ENCODE results near the gene NR2F1-AS1.

NR2F1-AS1 gene

DNA sequence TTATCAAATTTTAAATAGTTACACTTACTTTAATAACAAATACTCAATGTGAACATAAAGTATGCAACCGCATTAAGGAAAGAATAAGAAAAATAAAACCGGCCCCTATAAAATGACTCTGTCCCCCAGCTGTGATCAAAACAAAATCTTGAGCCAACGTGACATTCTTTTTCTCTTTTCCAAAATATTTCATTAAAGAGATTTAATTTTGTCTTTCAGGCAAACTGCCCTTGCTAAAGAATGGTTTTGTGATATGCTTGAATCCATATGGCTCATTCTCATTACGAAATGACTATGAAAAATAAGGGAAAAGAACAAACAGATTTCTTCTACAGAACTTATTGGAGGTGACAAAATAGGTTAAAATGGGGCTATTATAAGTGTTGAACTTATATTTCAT lies 197.0 kb downstream of the NR2F1-AS1 start:
- no peak for DNase-seq (ENCODE audit: low read depth)

DNA sequence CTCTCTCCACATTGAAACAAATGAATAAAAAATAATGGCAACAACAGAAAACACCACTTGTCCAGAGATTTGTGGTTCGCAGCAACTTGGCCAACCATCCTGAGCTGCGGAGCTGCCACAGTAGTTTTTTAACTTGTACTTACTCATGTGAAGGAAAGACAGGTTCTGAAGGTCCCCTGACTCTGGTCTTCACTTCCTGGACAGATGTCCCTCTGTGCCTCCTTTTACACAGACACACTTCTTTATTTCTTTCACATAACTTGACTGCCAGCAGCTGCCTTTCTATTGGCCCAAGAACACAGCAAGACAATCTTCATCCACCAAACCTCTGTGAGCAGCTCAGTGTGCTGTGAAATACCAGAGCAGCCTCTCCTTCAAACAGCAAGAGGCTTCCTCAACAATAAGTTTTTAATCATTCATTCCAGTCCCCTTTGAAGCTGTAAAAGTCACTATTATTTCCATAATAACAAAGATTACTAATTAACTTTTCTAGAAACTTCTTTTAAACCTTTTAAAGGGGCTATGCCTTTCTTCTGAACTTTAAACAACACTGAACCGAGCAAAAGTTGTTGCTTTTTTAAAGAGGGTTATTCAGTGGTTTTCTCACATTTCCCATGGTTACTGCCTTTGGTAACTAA lies 198.7 kb downstream of the NR2F1-AS1 start:
- DNase-seq (ENCODE audit: low read depth), result no peak

DNA sequence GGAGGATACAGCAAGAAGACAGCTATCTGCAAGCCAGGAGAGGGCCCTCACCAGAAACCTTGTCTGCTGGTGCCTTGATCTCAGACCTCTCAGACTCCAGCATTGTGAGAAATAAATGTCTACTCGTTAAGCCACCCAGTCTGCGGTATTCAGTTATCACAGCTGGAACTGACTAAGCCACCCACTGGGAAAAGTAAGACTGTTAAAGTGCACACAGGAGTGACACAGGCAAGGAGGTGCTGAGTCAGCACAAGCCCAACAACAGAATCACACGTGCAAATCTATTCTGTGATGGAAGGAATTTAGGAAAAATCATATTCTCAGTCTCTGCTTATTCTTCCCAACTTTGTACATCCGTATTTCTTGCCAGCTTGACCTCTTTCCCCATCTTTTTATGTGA lies 200.0 kb downstream of the NR2F1-AS1 start:
- DNase-seq (ENCODE audit: low read depth), result no peak

DNA sequence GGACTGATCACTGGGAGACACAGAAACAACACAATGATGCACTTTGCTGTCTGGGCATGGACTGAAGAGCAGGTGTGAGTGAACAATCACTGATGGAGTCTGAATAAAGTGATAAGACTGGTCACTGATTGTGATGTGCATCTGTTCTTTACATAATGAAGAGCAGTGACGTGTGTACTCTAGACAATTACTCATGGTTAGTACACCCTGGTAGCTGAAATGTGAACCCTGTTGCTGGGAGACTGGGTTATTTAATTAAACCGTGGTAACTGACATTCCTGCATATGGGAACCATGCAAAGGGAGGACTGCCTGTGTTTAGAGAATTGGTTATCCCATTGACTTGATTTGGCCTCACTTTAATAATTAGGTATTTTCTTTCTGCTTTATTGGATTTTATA lies 202.9 kb downstream of the NR2F1-AS1 start:
- no peak for DNase-seq (ENCODE audit: low read depth)

DNA sequence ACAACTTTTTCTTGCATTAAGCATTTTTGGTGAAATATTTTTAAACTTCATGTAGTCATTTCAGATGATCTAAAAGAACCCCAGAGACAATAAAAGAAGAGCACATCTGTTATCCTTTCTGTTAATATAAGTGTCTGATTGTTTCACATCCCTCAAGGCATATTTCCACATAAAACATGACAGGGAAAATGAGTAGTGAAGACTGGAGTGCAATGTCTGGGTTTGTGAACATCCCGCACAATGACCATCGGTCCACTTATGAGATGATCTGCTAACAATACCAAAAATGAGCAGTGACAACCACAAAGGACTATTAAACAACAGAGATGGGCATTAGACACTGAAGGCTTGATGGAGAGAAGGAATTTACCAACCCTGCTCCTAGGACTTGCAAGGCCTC lies 209.1 kb downstream of the NR2F1-AS1 start:
- DNase-seq (ENCODE audit: low read depth), result no peak

DNA sequence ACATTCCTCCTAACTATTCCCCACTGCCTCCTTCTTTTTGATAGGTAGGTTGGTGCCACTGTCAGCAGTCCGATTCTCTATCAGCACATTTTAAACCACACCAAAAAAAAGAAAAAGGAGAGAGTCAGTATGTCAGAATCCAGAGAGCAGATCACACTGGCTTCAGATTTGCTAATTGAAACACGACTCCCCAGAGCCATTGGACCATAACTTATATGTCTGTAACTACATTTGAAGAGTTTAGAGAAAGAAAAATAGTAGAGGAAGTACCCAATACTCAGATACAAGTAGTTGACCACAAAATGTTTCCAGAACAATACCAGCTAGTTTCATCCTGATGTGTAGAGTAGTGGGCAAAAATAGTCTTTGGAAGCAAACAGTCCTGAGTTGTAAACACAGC lies 216.6 kb downstream of the NR2F1-AS1 start:
- DNase-seq (ENCODE audit: low read depth), result no peak

DNA sequence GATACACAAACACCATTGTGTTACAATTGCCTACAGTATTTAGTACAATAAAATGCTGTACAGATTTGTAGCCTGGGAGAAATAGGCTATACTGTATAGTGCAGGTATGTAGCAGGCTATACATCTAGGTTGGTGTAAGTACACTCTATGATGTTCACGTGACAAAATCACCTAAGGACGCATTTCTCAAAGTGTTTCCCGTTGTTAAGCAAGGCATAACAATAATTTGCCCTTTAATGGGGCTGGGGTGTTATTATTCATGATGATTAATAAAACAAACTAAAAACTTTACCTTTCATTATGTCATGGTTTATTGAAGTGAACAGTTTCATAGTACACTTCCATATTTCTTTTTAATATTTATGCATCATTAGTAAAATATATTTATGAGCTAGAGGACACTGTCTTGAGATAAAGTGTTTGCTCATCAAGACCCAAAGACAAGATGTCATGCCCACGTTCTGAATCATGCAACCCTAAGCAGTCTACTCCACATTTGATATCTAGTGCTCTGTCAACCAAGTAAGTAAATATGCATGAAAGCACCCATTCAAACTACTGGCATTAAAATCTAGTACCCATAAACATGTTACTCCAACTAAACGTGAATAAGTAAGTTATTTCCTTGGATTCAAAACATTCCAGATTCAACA lies 220.5 kb downstream of the NR2F1-AS1 start:
- no peak for DNase-seq (ENCODE audit: low read depth)

DNA sequence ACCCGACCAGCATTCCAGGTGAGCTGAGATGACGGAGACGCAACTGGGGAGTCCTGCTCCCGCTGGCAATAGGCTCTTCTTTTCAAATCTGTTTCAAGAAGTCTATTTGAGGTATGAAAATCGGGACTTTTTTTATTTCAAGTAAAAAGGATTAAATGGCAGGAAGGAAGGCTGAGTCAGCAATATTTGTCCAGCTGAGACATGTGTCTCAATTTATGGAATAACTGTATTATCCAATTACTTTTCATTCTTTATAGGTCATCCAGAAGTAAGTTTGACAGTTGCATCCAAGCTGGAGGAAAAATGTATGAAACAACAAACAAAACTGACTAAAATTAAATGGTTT lies 221.1 kb downstream of the NR2F1-AS1 start:
- no peak for DNase-seq (ENCODE audit: low read depth)
